SH-SY5Y (cell line): ENCODE data around the gene LMBR1.

Source experiments
- GATA2 ChIP-seq: IDR thresholded peaks from 2 replicates; pipeline ENCODE4 v1.6.1; 2011; ENCODE audit warnings: mild to moderate bottlenecking, low read depth, low read length
- GATA3 ChIP-seq: IDR thresholded peaks from 2 replicates; pipeline ENCODE4 v1.6.1; 2011; ENCODE audit warnings: low read depth, mild to moderate bottlenecking, low read length, moderate library complexity

DNA sequence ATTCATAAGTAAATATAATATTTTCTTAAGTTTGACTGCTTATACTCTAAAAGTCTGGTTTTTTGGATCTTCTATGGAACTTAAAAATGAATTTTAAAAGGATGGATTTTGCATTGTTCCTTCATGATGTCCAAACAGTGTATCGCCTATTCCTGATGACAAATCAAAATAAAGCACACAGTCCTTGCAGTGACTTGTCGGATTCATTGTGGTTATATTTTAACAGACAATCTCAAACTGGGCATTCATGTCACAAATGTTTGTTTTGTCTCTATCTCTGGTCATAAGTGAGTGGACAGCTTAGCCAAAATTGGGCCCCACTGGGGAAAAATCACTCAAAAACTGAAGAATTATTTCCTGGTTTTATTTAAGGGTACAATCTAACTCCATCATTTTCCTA lies 74.8 kb downstream of the LMBR1 start:
- TF ChIP-seq GATA3 (no peak), GATA2 (no peak)
